Hepatocyte (in vitro differentiated cells): ENCODE results near the gene MGLL. TPM values are rescaled to one million over a fixed set of nuclear protein-coding genes. Genes with fewer than 3 reads are reported as not detected.
A peak's percentile ranks its signal among the peaks of the same experiment; 100 is the strongest.

Experiments used
- DNase-seq: peaks from one replicate; pipeline ENCODE4 v3.0.0-alpha.2; 2016; ENCODE audit warnings: low spot score
- H2AFZ ChIP-seq: fragments of 200-600 bp; sonication (generic); 2 replicates; pipeline ENCODE4 v1.6.0; 2016; ENCODE audit warnings: antibody characterized with exemption, mild to moderate bottlenecking
- H3K27ac ChIP-seq: fragments of 200-600 bp; sonication (generic); 2 replicates; pipeline ENCODE4 v1.5.1; 2016; ENCODE audit warnings: mild to moderate bottlenecking
- H3K27me3 ChIP-seq: fragments of 200-600 bp; sonication (generic); 2 replicates; pipeline ENCODE4 v1.6.1; 2016
- H3K36me3 ChIP-seq: fragments of 200-600 bp; sonication (generic); replicated peaks from 2 replicates; pipeline ENCODE4 v1.5.1; 2016; ENCODE audit warnings: low read depth; ENCODE audit not compliant: insufficient read depth
- H3K4me1 ChIP-seq: fragments of 200-600 bp; sonication (generic); 2 replicates; pipeline ENCODE4 v1.5.1; 2016; ENCODE audit warnings: mild to moderate bottlenecking, moderate library complexity; ENCODE audit not compliant: insufficient read depth
- H3K4me2 ChIP-seq: fragments of 200-600 bp; sonication (generic); 2 replicates; pipeline ENCODE4 v1.6.0; 2016
- H3K4me3 ChIP-seq: fragments of 200-600 bp; sonication (generic); 2 replicates; pipeline ENCODE4 v1.5.1; 2016; ENCODE audit warnings: mild to moderate bottlenecking
- H3K79me2 ChIP-seq: fragments of 200-600 bp; sonication (generic); 2 replicates; pipeline ENCODE4 v1.6.0; 2017; ENCODE audit warnings: mild to moderate bottlenecking
- H3K9me2 ChIP-seq: fragments of 200-600 bp; sonication (generic); replicated peaks from 2 replicates; pipeline ENCODE4 v1.6.0; 2017; ENCODE audit warnings: mild to moderate bottlenecking; ENCODE audit not compliant: insufficient read depth
- H3K9me3 ChIP-seq: fragments of 200-600 bp; sonication (generic); 2 replicates; pipeline ENCODE4 v1.5.1; 2016; ENCODE audit warnings: low read depth, mild to moderate bottlenecking
- H4K20me1 ChIP-seq: fragments of 200-600 bp; sonication (generic); 2 replicates; pipeline ENCODE4 v1.6.0; 2016; ENCODE audit warnings: mild to moderate bottlenecking; ENCODE audit not compliant: insufficient read depth, poor library complexity, severe bottlenecking
- CTCF ChIP-seq: fragments of 200-600 bp; sonication (generic); IDR thresholded peaks from 2 replicates; pipeline ENCODE4 v1.5.1; 2016; ENCODE audit warnings: antibody characterized with exemption, mild to moderate bottlenecking; ENCODE audit not compliant: poor library complexity
- EZH2 ChIP-seq: fragments of 200-600 bp; sonication (generic); IDR thresholded peaks from 2 replicates; pipeline ENCODE4 v1.6.1; 2016; ENCODE audit warnings: antibody characterized with exemption, mild to moderate bottlenecking, borderline replicate concordance
- EZH2phosphoT487 ChIP-seq: fragments of 200-600 bp; sonication (generic); IDR thresholded peaks from one replicate; pipeline ENCODE4 v1.6.1; 2018; ENCODE audit warnings: antibody characterized with exemption, mild to moderate bottlenecking, low read depth, moderate library complexity; ENCODE audit not compliant: unreplicated experiment, severe bottlenecking
- WGBS: methylation state at CpG from one replicate; pipeline ENCODE4 v1.1.6; 2016; ENCODE audit warnings: low lambda C conversion rate; ENCODE audit errors: missing lambda C conversion rate; 5-methylcytosine and 5-hydroxymethylcytosine counted together
- polyA plus RNA-seq: library from polyadenylated mRNA; unstranded; fragments of >200 nt; fragmentation: Nextera tagmentation; extraction: Ambion mirVana; gene quantifications from 2 replicates; pipeline ENCODE4 v1.2.1, GENCODE V29; 2016
- total RNA-seq: library from RNA; depleted of rRNA; stranded (reverse); fragments of >200 nt; gene quantifications from 2 replicates; pipeline ENCODE4 v1.2.3, GENCODE V29; 2014

MGLL gene
- total and polyA plus RNA-seq, 2 experiments from 2014 or later: 7.3 to 21.4 TPM

- peaks cover 13% of the 10 kb centered on the region for H3K4me1 ChIP-seq
- WGBS: 88% methylated on average over 1 of the region's 1 CpG
- no peaks in the 10 kb centered on the region for H3K27me3 ChIP-seq
- H3K4me2 ChIP-seq: no peak overlapping the region
- no peak for DNase-seq
- H3K36me3 ChIP-seq: no peaks in the 10 kb centered on the region
- H3K27ac ChIP-seq: peak overlapping the region; percentile 39
- H2AFZ ChIP-seq: no peak overlapping the region
- H3K9me2 ChIP-seq: no peaks in the 10 kb centered on the region
- no peaks in the 10 kb centered on the region for H3K9me3 ChIP-seq
- no peak overlapping the region for H3K4me3 ChIP-seq
- H4K20me1 ChIP-seq: no peaks in the 10 kb centered on the region
- no peaks in the 10 kb centered on the region for H3K79me2 ChIP-seq
- TF ChIP-seq CTCF: no peak
- TF ChIP-seq EZH2: no peak
Observed at GRCh38 chr3:127777332-127777731, 45.0 kb downstream of the MGLL start.

GRCh38 chr3:127776347-127776746, 46.0 kb downstream of the MGLL start:
- Histone ChIP-seq H3K4me3 (no peak overlapping the region), H4K20me1 (no peaks in the 10 kb centered on the region), H3K4me2 (no peak overlapping the region), H3K9me2 (no peaks in the 10 kb centered on the region), H3K79me2 (no peaks in the 10 kb centered on the region), H3K4me1 (peaks cover 13% of the 10 kb centered on the region), H3K27ac (no peak overlapping the region), H3K36me3 (no peaks in the 10 kb centered on the region), H3K27me3 (no peaks in the 10 kb centered on the region), H3K9me3 (no peaks in the 10 kb centered on the region), H2AFZ (no peak overlapping the region)
- no peak for TF ChIP-seq EZH2
- DNase-seq: no peak
- WGBS: over 99% methylated on average over 10 of the region's 10 CpGs

- no peak for TF ChIP-seq CTCF
- TF ChIP-seq EZH2phosphoT487: no peak
- TF ChIP-seq EZH2: no peak
- no peaks in the 10 kb centered on the region for H3K79me2 ChIP-seq
- H3K9me2 ChIP-seq: no peaks in the 10 kb centered on the region
- no peak for DNase-seq
- no peak overlapping the region for H3K27ac ChIP-seq
- H2AFZ ChIP-seq: no peak overlapping the region
- peaks cover 13% of the 10 kb centered on the region for H3K4me1 ChIP-seq
- no peaks in the 10 kb centered on the region for H4K20me1 ChIP-seq
- 67% methylated on average over 17 of the region's 17 CpGs for WGBS
- H3K9me3 ChIP-seq: no peaks in the 10 kb centered on the region
- H3K36me3 ChIP-seq: no peaks in the 10 kb centered on the region
- no peak overlapping the region for H3K4me2 ChIP-seq
- H3K27me3 ChIP-seq: no peaks in the 10 kb centered on the region
- H3K4me3 ChIP-seq: no peak overlapping the region
Observed at GRCh38 chr3:127775398-127776109, 46.8 kb downstream of the MGLL start.

- Histone ChIP-seq H3K27me3 (no peaks in the 10 kb centered on the region), H4K20me1 (no peaks in the 10 kb centered on the region), H3K36me3 (no peaks in the 10 kb centered on the region), H3K9me3 (no peaks in the 10 kb centered on the region), H3K79me2 (no peaks in the 10 kb centered on the region), H3K4me3 (no peak overlapping the region), H3K4me1 (peaks cover 13% of the 10 kb centered on the region), H3K4me2 (no peak overlapping the region), H2AFZ (no peak overlapping the region), H3K9me2 (no peaks in the 10 kb centered on the region), H3K27ac (no peak overlapping the region)
- DNase-seq: no peak
- WGBS: 77% methylated on average over 6 of the region's 6 CpGs
- TF ChIP-seq CTCF: no peak
- TF ChIP-seq EZH2: no peak
Observed at GRCh38 chr3:127774647-127775046, 47.7 kb downstream of the MGLL start.
